Measurements from ENCODE around the gene TGFBR1.

TGFBR1 gene

DNA sequence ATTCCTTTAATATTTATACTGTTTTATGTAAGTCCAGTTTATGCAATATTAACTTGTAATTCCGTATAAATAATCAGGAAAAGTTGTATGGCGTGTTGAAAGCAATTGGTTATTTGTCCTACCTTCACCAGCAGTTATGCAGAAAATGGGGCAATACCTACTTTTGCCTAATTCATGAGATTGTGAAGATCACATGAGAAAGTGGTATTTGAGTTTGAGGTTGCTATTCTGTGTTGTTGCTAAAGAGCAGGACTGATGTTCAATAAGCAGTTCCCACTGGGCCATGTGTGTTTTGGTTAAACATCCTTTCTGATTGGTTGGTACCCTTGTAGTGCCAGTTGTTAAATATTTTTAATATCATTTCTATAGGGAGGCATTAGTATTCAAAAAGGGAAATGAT, 3.2 kb downstream of the TGFBR1 start:
- no peak for DNase-seq

DNA sequence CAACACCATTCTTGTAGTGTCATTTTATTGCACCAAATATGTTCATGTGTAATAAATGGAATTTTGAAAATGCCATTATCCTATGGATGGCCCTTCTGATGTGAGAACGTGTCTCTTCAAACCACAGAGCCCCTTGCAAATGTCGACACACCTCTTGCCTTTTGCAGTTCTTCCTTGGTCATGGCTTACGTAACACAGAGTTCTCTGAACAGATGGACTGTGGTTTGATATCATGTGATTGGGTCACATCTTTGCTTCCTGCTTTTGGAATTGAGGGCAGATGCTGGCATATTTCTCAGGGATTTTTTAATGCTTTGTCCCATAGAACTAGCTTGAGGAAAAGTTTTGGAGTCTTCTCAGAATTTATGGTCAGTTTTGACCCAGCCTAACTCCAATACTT, 4.6 kb downstream of the TGFBR1 start:
- DNase-seq: no peak

DNA sequence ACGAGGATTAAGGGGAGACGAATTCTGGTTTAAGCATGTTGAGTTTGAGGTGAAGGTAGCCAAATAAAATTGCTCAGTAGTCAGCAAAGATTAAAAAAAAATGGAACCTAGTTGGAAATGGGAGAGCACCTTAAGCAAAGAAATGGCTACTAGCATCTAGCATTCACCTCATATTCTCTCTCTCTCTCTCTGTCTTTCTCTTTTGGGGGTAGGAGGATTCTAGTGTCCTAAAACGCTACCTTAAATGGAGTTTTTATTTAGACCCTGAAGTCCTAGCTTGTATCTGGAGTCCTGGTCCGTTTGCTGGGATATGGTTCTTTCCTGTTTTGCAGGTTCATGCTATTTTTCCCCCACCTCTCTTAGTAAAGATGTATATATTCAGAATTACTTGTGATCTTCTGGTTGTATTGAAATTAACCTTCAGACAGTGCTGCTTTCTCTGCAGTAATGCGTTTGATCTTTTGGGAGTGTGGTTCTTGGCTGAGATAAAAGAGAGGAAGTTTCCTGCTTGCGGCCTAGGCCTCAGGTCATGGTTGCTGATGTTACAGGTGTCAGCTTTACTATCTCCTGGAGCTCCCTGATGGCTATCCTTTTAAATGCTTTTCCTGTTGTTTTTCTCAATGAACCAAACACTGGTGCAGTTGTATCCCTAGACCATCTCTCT, 8.0 kb downstream of the TGFBR1 start:
- no peak for DNase-seq

DNA sequence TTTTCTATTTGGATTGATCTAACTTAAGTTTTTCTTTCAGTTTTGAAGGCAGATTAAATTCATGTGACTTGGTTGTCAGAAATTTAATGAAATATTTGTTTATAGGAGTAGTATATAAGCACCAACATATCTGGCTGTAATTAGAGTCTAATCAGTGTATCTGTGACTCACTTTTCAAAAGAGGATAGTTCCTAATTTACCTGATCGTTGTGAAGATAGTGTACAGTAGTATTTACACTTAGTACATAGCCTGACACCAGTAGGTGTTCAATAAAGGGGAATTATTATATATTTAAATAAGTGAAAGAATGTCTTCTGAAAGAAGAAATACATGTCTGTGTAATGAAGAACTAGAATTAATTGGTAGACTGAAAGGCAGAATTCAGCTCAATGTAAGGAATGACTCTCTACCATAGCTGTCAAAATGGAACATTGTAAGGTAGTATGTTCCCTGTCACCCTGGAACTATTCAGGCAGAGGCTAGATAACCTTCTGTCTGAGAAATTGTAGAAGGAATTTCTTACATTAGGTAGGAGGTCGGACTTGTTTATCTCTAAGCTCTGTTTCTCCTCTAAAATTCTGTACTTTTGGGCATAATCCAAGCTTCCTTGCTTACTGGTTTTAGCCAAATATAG, 8.6 kb downstream of the TGFBR1 start:
- no peak for DNase-seq

DNA sequence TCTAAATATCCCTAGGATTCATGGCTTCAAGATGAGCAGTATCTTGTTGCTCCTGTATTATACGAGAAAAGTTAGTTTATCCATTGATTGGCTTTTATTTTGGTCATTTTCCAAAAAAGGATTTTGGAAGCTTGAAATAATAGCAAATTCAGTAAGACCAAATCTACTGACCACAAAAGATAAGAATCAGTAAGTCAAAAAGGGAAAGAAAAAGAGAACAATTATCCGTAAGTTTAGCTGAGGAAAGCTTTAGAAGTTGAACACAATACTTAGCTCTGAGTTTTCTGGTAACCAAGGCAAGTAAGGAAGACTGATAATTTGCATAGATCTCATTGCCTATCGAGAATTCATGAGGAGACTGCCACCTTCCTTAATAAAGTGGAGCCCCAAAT, 9.1 kb downstream of the TGFBR1 start:
- no peak for DNase-seq

DNA sequence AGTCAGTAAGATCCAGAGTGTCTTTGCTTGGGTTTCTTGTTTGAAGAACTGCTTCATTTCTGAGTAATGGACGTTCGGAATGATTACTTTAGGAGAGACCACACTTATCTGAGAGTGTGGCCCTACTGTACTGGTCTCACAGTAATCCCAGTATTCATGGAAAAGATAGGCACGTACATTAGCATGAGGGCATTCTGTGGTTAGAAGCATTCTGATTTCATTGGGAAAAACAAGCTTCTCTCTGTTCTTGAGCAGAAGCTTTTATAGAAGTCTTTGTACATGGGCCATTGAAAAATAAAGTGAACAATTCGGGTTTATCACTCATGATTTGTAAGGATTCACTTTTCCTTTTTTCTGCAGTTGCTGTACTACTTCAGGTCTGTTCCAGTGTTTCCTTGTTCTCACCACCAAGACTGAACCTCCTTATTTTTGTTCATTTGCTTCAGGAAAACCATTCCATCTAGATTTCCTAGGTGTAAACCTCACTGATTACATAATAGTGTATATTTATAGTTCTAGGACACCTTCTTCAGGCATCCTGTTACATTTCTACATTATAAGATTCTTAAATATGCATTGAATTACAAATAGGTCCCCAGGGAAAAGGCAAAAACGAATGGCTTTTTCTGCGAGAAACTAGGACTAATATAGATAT, 10.1 kb downstream of the TGFBR1 start:
- DNase-seq: no peak

DNA sequence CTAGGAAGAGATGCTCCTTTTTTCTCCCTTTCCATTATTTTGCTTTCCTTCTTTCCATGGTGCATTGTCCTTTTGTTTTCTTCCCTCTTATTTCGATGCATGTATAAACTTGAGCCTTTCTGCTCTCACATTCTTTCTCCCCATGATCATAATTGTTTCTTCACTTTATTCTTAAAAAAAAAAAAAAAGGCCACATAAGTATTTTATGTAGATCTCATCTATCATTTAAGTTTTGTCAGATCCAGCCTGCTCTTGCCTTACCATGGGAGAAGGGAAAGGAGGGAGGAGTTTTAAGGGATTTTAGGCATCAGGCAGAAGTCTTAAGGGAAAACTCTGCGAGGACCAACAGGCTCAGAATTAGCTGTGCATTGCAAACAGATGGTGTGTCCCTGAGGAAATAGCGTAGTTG, 11.1 kb downstream of the TGFBR1 start:
- no peak for DNase-seq

DNA sequence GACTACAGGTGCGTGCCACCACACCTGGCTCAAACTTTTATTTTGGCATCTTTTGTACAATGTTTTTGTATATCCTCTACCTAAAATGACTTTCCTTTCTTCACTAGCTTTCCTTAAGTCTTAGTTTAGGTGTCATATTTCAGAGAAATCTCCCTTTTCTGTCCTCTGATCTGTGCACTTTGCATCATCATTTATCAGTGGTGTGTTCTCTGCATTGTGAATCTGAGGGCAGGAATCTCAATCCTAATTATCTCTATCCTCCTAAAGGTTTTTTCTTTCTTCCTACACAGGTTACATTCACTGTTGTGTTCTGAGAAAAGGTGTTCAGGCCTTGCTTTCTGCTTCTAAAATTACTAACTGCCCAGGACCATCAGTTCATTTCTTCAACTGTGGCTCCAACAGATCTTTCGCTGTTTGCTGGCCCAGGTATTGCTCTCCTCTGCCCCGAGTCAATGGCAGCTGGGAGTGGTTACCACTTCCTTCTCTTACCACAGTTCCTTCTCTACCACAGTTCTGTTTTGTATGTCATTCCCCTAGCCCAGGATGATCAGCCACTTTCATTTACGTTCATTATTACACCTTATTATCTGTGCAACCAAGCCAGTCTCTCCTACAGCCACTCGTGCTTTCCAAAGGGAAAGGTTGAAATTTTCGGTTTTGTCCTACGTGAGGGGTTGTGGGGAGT, 14.0 kb downstream of the TGFBR1 start:
- DNase-seq: peak; percentile 17

DNA sequence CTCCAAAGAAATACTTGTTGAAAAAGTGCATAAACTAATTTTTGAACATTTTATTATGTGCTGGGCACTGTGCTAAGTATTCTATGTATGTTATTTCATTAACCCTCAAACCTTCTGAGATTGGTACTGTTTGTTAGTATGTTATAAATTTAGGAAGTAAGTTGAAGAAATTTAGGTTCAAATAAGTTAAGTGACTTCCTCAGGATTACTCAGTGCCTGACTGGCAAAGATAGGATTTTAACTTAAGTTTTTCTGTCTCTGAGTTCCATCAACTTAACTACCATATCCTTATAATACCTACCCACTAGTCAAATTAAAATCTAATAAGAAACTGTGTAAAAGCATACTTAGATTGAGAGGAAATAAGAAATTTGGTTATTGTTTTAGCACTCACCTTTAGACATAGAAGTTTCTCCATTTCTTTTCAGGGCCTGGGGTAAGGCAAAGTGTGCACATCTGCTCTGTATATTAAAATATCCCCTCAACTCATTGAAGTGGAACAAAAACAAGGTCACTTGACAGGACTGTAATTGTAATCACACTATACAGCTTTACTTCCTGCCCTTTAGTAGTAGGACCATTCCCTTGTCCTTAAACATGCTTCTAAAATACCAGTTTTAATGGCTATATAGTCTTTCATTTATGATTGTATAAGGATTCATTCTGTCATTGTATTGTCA, 15.2 kb downstream of the TGFBR1 start:
- DNase-seq: no peak

DNA sequence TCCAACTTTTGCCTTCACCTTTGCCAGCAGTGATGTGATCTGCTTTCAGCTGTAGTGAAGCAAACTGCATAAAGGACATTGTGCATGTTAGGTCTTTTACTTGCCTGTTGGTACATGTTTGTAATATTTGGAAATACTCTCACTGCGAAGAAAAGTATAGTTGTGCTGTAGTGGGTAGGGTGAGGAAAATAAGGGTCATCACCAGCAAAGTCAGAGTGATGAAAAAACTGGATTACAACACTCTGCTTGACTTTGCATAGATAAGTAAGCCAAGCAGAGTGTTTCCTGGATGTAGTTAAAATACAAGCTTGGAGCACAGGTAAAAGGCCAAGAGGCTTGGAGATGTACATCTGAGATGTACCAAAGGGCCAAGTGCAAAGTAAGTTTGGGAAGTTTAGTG, 16.7 kb downstream of the TGFBR1 start:
- DNase-seq: no peak

DNA sequence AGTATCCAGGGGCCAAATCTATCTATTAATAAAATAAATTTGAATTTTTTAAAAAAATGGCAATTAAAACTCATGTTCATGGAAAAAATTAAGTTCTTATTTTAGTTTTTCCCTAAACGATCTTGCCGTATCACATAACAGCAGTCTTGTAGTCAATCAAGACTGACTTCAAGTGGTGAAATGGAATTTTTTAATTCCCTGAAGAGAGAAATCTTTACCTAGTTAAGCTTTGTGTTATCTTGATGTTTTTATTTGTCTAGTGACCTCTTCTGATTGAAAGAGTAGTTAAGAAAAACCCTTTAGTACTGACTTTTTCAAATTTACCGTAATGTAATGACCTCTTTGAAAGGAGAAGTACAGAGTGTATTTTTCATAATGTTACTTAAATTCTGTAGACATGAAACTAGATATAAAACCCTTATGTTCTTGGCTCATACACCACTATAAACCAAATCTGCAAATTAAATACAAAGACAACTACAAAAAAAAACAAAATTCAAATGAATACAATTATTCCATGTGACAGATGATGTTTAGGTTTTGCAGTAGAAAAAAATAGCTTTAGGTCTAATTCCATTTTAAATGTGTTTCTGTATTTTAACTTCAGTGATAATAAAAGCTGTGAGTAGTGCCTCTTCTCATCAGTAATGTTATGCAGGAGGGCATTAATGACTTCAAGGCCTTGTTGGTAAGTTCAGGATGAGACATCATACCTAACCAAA, 19.8 kb downstream of the TGFBR1 start:
- no peak for DNase-seq

DNA sequence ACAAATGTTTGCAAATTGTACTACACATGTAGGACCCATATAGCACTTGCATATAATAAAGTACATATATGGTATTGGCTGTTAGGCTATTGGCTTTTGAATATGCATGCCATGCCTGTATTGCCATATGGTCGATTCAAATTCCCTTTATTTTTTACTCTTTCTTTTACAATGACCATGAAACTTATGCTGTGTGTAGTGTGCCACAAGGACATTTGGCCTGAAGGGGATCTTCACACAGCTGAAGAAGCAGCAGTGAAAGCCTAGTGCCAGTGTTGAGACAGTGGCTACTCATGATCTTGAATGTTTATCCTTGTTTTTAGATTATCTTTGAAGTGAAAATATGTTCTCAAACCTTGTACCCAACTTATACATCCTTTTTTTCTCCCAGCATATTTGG, 20.5 kb downstream of the TGFBR1 start:
- no peak for DNase-seq

DNA sequence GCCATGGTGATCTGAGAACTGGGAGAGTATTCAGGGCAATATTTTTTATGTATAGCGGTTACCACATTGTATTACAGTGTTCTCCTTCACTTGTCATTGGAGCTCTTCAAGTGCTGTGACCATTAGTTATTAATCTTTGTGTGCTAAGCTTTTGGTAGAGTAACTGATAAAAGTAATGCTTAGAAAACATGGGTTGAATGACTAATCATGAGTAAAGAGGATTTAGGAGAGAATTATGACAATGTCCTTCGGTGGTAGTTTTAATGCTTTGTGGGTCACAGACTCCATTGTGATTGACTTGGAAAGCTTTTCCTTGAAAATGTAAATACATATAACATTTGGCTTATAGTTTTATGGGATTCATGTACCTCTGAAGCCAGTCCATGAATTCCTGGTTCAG, 21.4 kb downstream of the TGFBR1 start:
- DNase-seq: no peak

DNA sequence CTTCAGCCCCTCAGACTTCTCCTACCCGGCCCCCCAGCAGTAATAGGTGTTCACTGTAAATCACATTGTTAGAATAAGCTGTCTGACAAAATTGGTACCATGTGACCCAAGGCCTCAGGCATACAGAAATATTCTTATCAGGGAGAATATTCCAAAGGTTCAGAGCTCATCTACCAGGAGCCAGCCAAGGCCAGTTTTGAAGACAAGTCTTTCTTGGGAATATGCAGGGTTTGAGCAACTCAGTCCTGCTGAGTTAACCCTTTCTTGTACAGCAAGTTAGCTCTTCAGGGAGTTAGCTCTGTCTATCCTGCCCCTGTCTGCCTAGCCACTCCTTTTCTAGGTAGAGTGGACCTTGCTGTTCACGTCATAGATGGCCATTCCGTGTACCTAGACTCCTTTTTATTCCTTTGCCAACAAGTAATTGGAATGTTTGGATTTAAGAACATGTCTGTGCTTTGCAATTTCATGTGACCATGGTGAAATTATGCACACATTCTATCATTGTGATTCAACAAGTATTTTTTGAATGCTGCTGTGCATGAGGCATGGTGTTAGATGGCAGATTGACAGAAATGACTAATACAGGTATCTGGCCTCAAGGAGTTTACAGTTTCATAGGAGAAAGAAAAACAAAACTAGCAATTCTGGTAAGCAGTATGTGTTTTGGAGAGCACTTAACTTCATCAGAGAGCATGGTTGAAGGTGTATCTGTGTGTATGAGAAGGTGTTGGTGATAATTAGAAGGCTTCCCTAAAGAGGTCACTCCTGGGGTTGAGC, 22.6 kb downstream of the TGFBR1 start:
- DNase-seq: no peak

DNA sequence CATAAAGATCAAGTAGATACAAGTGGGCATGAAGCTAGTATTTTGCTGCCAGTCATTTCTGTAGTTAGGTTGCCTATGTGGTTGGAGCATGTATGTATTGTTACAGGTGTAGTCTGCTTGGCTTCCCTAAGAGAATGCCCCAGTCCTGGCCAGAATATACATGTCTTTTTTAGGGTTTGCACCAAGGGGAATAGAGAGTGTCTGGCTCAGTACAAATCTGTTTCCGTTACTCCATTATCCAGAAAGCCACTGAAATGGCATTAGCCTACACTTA, 23.2 kb downstream of the TGFBR1 start:
- no peak for DNase-seq

DNA sequence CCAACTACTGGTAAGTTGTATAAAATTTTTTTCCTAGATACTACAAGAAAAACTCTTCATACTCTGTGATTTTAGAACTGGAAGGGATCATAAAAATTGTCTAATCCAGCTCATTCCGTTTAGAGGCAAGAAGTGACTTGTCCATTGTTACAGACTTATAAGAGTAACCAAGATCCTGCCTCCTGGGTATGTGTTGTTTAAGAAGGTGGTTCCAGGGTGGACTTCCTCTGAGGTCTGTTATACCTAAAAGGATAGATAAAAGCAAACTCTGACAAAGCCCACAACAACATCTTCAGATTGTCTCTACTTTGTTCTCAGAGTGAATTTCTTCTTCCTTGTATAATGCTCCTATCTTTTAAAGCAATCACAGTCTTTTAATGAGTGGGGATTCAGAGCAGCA, 24.2 kb downstream of the TGFBR1 start:
- no peak for DNase-seq

DNA sequence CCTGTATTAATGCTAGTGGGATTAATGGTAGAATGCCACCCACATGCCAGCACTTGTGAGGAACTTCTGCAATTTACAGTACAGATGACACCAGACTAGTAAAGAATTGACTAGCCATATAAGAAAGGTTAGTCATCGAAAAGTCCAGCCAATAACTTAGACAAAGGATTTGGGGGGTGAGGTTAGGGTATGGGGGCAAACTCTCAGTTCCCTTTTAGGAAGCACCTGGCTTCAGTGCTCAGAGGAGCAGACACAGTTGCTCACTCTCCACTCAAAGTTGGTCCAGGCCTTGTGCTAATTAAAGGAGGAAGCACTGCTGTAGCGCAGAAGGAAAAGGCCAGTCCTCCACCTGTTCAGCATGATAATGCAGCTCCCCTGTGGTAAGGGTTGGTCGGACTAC, 25.2 kb downstream of the TGFBR1 start:
- no peak for DNase-seq

DNA sequence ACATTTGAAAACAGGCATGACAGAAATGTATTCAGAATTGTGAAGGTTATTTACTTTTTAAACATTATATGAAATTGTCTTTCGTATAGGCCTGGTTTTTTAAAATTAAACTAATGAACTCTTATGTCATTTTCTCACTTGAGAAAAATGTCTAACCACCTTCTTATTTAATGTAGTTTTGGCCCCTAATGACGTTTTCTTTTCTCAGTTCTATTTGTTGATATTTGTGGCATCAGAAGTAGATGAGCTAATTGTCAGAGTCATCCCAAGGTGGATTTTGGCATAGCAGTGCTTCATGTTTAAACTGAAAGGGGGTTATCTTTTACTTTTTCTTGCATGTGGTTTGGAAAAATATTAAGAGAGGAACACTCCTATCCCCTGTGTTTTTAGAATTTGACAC, 28.2 kb downstream of the TGFBR1 start:
- no peak for DNase-seq

DNA sequence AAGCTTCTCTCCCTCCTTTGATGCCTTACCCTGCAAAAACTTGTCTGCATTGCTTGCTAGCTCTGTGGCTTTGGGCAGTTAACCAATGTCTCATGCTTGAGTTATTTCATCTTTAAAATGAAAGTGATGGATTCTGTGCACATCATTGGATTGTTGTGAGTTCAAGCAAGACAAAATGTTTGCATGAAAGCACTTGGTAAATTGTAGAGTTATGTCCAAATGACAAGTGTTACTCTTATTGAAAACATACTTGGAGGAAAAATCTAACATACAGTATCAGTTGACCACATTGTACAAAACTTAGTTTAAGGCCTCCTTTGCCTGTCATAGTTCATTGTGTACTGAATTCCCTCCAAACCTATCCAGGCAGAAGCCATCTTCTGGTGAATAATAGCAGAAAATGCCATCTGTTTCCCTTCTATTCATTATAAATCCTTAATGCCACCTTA, 30.0 kb downstream of the TGFBR1 start:
- DNase-seq: no peak

DNA sequence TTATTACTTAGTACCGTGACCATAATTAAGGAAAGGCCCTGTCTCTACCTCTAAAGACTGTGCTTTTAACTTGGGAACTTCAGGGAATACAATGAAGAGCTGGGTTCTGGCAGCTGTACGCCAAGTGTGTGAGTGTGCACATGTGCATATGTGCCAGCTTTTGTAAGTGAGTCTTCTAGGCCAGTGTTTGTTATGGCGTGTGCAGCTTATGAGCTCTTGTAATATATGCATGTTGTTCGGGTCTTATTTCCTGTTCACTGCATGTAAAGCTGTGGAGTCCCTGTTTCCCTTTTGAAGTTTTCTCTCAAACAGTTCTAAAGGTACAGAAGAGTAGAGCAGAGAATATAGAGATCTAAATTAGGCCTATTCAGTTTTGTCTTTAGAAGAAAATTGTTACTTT, 30.5 kb downstream of the TGFBR1 start:
- DNase-seq: no peak

DNA sequence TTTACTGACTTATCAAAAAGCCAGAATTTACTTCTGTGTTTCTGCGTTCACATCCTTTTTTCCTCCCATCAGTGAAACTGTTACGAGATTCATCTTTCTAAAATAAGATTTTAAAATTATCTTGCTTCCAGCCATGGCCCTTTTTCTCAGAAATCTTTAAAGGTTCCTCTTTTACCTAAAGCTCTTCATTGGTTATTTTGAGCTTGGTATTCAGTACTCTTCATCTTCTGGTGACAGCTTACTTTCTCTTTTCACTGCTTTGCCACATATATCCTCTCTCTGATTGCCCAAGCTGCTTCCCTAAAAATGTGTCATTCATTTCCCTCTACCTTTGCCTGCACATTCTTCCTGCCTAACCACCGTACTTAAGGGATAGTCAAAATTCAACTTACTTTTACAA, 32.3 kb downstream of the TGFBR1 start:
- DNase-seq: no peak

DNA sequence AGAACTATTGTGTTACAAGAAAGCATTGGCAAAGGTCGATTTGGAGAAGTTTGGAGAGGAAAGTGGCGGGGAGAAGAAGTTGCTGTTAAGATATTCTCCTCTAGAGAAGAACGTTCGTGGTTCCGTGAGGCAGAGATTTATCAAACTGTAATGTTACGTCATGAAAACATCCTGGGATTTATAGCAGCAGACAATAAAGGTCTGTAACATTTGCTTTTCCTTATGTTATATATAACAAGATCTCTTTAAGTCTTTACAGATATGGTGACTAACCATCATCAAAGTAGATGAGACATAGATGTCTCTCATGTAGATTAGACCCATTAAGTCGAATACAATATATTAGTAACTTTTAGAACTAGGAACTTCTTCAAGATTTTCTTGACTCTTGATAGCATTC, 33.0 kb downstream of the TGFBR1 start:
- DNase-seq: no peak
